Trophoblast cell (in vitro differentiated cells and primary cell): Measurements from ENCODE around the gene MOCS3.

Experiments used
- DNase-seq, 2 donors: peaks; one replicate each; pipeline ENCODE4 v3.0.0-alpha.2; 2016
- H2AFZ ChIP-seq: 2 replicates; pipeline ENCODE4 v1.6.1; 2013; ENCODE audit warnings: low read length, moderate library complexity, mild to moderate bottlenecking; ENCODE audit not compliant: insufficient read depth, poor library complexity
- H2AK5ac ChIP-seq: 2 replicates; pipeline ENCODE4 v1.6.1; 2013; ENCODE audit warnings: mild to moderate bottlenecking, low read length
- H2BK120ac ChIP-seq: 2 replicates; pipeline ENCODE4 v1.6.1; 2013; ENCODE audit warnings: low read length, mild to moderate bottlenecking, moderate library complexity; ENCODE audit not compliant: insufficient read depth, poor library complexity
- H2BK12ac ChIP-seq: 2 replicates; pipeline ENCODE4 v1.6.1; 2013; ENCODE audit warnings: mild to moderate bottlenecking, low read length, moderate library complexity
- H2BK5ac ChIP-seq: 2 replicates; pipeline ENCODE4 v1.6.1; 2013; ENCODE audit warnings: low read length, low read depth, moderate library complexity, mild to moderate bottlenecking; ENCODE audit not compliant: poor library complexity
- H3K14ac ChIP-seq: 2 replicates; pipeline ENCODE4 v1.6.1; 2013; ENCODE audit warnings: mild to moderate bottlenecking, low read length
- H3K18ac ChIP-seq: 2 replicates; pipeline ENCODE4 v1.6.1; 2013; ENCODE audit warnings: mild to moderate bottlenecking, low read length
- H3K23ac ChIP-seq: 2 replicates; pipeline ENCODE4 v1.6.1; 2013; ENCODE audit warnings: low read length
- H3K27ac ChIP-seq: 2 replicates; pipeline ENCODE4 v1.5.1; 2013; ENCODE audit warnings: low read depth, mild to moderate bottlenecking, inconsistent platforms, low read length, moderate library complexity
- H3K27me3 ChIP-seq: 2 replicates; pipeline ENCODE4 v1.6.1; 2013; ENCODE audit warnings: inconsistent platforms, mild to moderate bottlenecking, low read length, moderate library complexity; ENCODE audit not compliant: insufficient read depth
- H3K36me3 ChIP-seq, 2 experiments: 1 replicate in 1 of 2; 2 replicates in 1 of 2; pipeline ENCODE4 v1.6.1; 2013; ENCODE audit warnings: low read length in 2 of 2, mild to moderate bottlenecking in 2 of 2, moderate library complexity in 1 of 2; ENCODE audit not compliant: insufficient read depth in 2 of 2, control insufficient read depth in 1 of 2
- H3K4ac ChIP-seq: 2 replicates; pipeline ENCODE4 v1.6.1; 2013; ENCODE audit warnings: low read depth, mild to moderate bottlenecking, low read length, moderate library complexity
- H3K4me1 ChIP-seq, 2 experiments: 1 replicate in 1 of 2; 2 replicates in 1 of 2; pipeline ENCODE4 v1.6.1; 2013; ENCODE audit warnings: low read length in 2 of 2, mild to moderate bottlenecking in 2 of 2, moderate library complexity in 1 of 2; ENCODE audit not compliant: insufficient read depth in 2 of 2, control insufficient read depth in 1 of 2
- H3K4me2 ChIP-seq: 2 replicates; pipeline ENCODE4 v1.6.1; 2013; ENCODE audit warnings: inconsistent platforms, mild to moderate bottlenecking, low read length, moderate library complexity
- H3K4me3 ChIP-seq: 2 replicates; pipeline ENCODE4 v1.5.1; 2013; ENCODE audit warnings: mild to moderate bottlenecking, low read depth, low read length, inconsistent platforms
- H3K79me1 ChIP-seq: one replicate; pipeline ENCODE4 v1.6.1; 2013; ENCODE audit warnings: low read length
- H3K79me2 ChIP-seq: 2 replicates; pipeline ENCODE4 v1.6.1; 2013; ENCODE audit warnings: low read length, mild to moderate bottlenecking; ENCODE audit not compliant: control insufficient read depth, insufficient read depth, poor library complexity
- H3K9ac ChIP-seq: 2 replicates; pipeline ENCODE4 v1.6.1; 2013; ENCODE audit warnings: mild to moderate bottlenecking, low read length
- H3K9me3 ChIP-seq: 2 replicates; pipeline ENCODE4 v1.6.1; 2013; ENCODE audit warnings: low read depth, mild to moderate bottlenecking, control low read depth, inconsistent platforms, low read length; ENCODE audit not compliant: insufficient read depth
- H4K12ac ChIP-seq: 2 replicates; pipeline ENCODE4 v1.6.1; 2013; ENCODE audit warnings: low read depth, mild to moderate bottlenecking, low read length, moderate library complexity
- H4K8ac ChIP-seq: 2 replicates; pipeline ENCODE4 v1.6.1; 2013; ENCODE audit warnings: low read depth, mild to moderate bottlenecking, low read length, moderate library complexity
- H4K91ac ChIP-seq: one replicate; pipeline ENCODE4 v1.6.1; 2013; ENCODE audit warnings: low read depth, mild to moderate bottlenecking, low read length, moderate library complexity
- WGBS: extraction: QIAGEN DNeasy Blood & Tissue Kit; methylation state at CpG from one replicate; pipeline ENCODE4 v1.1.7; 2013; ENCODE audit warnings: missing lambda C conversion rate; ENCODE audit not compliant: insufficient read length, insufficient coverage; ENCODE audit errors: extremely low coverage; 5-methylcytosine and 5-hydroxymethylcytosine counted together

The MOCS3 gene

DNA sequence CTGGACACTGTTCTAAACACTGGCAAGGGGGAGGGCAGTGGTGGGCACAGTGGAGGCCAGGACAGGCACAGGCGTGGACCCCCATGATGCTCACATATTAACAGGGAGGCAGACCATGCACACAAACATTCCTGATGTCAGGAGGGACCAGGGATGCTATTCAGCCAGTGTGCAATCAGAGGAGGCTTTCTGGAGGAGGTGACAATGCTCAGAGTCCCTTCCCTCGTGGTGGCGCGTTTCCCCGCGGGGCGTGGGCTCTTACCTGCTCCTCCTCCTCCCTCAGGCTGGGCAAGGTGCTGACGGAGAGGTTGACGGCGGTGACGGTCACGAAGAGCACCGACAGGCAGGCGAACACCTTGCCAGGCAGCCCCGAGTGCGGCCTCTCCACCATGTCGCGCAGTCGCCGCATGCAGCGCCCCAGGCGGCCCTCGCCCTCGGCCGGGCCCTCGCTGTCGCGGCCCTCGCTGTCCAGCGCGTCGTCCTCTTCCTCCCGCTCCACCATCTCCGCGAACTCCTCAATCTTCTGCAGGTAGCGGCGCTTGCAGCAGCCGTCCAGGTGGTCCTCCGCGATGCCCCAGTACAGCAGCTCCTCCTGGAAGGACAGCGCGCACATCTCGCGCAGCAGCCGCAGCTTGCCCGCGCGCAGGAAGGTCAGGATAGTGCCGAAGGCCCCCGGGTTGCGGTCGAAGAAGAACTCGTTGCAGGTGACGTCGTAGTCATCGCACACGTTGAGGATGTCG is 50.9 kb downstream of the MOCS3 start:
- Histone ChIP-seq H3K23ac (no peak overlapping the region), H3K27me3 (no peaks in the 10 kb centered on the region), H3K4me2 (no peak overlapping the region), H2AFZ (no peak overlapping the region), H4K12ac (no peak overlapping the region), H4K91ac (no peak overlapping the region), H2BK12ac (no peak overlapping the region), H2BK5ac (no peak overlapping the region), H3K4me1 (no peaks in the 10 kb centered on the region), H3K9me3 (peaks cover 2% of the 10 kb centered on the region), H3K4me3 (no peak overlapping the region), H2BK120ac (no peak overlapping the region), H3K36me3 (peaks cover 2% of the 10 kb centered on the region in 2 experiments), H3K14ac (no peak overlapping the region), H3K4ac (no peak overlapping the region), H3K79me2 (no peaks in the 10 kb centered on the region), H3K9ac (no peak overlapping the region), H4K8ac (no peak overlapping the region), H3K27ac (no peak overlapping the region), H3K79me1 (no peaks in the 10 kb centered on the region), H3K18ac (no peak overlapping the region), H2AK5ac (no peak overlapping the region)
- no CpG with 5 or more reads among the region's 58 CpGs for WGBS
- DNase-seq: no peak

DNA sequence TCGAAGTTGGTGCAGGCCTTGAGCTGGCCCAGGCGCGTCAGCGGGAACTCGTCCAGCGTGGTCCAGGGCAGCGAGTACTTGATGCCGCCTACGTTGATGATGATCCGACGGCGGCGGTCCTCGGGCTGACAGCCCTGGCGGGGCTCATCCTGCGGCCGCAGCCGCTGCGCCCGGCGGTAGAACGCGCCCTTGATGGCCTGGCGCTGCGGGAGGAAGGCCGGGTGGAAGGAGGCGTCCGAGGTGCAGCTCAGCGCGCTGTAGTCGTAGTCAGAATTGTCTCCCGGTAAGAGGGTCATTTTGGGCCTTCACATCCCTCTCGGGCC is 51.4 kb downstream of the MOCS3 start:
- Histone ChIP-seq H4K8ac (no peak overlapping the region), H4K12ac (no peak overlapping the region), H3K23ac (no peak overlapping the region), H3K79me1 (no peaks in the 10 kb centered on the region), H3K27me3 (no peaks in the 10 kb centered on the region), H3K36me3 (peaks cover 2% of the 10 kb centered on the region in 2 experiments), H3K4ac (no peak overlapping the region), H3K79me2 (no peaks in the 10 kb centered on the region), H2BK12ac (no peak overlapping the region), H2AK5ac (no peak overlapping the region), H3K14ac (no peak overlapping the region), H2AFZ (no peak overlapping the region), H3K9ac (no peak overlapping the region), H3K4me3 (no peak overlapping the region), H2BK5ac (no peak overlapping the region), H2BK120ac (no peak overlapping the region), H4K91ac (no peak overlapping the region), H3K27ac (no peak overlapping the region), H3K9me3 (peaks cover 2% of the 10 kb centered on the region), H3K18ac (no peak overlapping the region), H3K4me2 (no peak overlapping the region), H3K4me1 (peaks cover 0 to 4% of the 10 kb centered on the region in 2 experiments)
- no CpG with 5 or more reads among the region's 33 CpGs for WGBS
- DNase-seq: no peak

DNA sequence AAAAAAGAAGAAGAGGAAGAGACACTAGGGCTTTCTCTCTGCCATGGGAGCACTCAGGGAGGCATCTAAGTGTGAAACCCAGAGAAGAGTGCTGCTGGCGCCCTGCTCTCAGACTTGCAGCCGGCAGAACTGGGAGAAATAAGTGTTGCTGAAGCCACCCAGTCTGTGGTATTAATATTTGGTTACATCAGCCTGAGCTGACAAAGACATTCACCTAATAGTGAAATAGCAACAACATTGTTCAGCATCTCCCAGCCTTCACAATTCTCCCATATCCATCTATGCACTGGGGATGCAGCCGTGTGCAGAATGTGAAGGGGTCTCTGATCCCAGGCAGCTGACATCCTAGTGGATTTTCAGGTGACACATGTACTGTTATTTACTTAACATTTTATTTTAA is 52.3 kb downstream of the MOCS3 start:
- no peak overlapping the region for H2BK120ac ChIP-seq
- H3K9ac ChIP-seq: no peak overlapping the region
- no peak overlapping the region for H3K23ac ChIP-seq
- no peak overlapping the region for H3K4ac ChIP-seq
- H3K79me2 ChIP-seq: no peaks in the 10 kb centered on the region
- no peak overlapping the region for H3K27ac ChIP-seq
- H3K27me3 ChIP-seq: no peaks in the 10 kb centered on the region
- H4K12ac ChIP-seq: no peak overlapping the region
- H3K4me1 ChIP-seq: peaks cover 0 to 4% of the 10 kb centered on the region in 2 experiments
- no CpG with 5 or more reads among the region's 3 CpGs for WGBS
- DNase-seq: no peak
- no peak overlapping the region for H4K91ac ChIP-seq
- H3K14ac ChIP-seq: no peak overlapping the region
- no peak overlapping the region for H3K4me2 ChIP-seq
- no peak overlapping the region for H3K4me3 ChIP-seq
- peaks cover under 1% of the 10 kb centered on the region for H3K9me3 ChIP-seq
- no peak overlapping the region for H2BK12ac ChIP-seq
- no peak overlapping the region for H2AFZ ChIP-seq
- no peak overlapping the region for H2AK5ac ChIP-seq
- H4K8ac ChIP-seq: no peak overlapping the region
- H2BK5ac ChIP-seq: no peak overlapping the region
- no peaks in the 10 kb centered on the region for H3K79me1 ChIP-seq
- H3K18ac ChIP-seq: no peak overlapping the region
- peaks cover 2% of the 10 kb centered on the region in 2 experiments for H3K36me3 ChIP-seq

DNA sequence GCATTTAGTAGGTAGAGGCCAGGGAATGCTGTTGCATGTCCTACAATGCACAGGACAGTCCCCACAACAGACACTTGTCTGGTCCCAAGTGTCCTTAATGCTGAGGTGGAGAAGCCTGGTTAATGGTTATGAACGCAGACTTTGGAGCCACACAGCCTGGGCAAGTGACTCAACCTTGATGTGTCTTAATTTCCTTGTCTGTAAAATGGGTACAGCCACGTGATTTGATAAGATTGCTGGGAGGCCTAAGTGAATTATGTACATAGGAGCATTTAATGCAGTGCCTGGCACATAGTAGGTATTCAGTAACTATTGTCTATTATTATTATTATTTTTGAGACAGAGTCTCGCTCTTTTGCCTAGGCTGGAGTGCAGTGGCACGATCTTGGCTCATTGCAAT is 52.9 kb downstream of the MOCS3 start:
- Histone ChIP-seq H3K9ac (no peak overlapping the region), H3K14ac (no peak overlapping the region), H3K27me3 (no peaks in the 10 kb centered on the region), H2AFZ (no peak overlapping the region), H2BK120ac (no peak overlapping the region), H3K4me1 (peaks cover 0 to 4% of the 10 kb centered on the region in 2 experiments), H3K27ac (no peak overlapping the region), H2AK5ac (no peak overlapping the region), H4K12ac (no peak overlapping the region), H2BK5ac (no peak overlapping the region), H3K79me2 (no peaks in the 10 kb centered on the region), H2BK12ac (no peak overlapping the region), H3K4me3 (no peak overlapping the region), H3K4me2 (no peak overlapping the region), H3K36me3 (peaks cover 2% of the 10 kb centered on the region in 2 experiments), H4K8ac (no peak overlapping the region), H3K79me1 (no peaks in the 10 kb centered on the region), H4K91ac (no peak overlapping the region), H3K9me3 (no peaks in the 10 kb centered on the region), H3K4ac (no peak overlapping the region), H3K18ac (no peak overlapping the region), H3K23ac (no peak overlapping the region)
- no peak for DNase-seq
- no CpG with 5 or more reads among the region's 4 CpGs for WGBS
